NCI-H2196 treated with DMSO at 0.1 percent for 48 hours (cell line): ENCODE measurements around the gene UCMA.

Experiments
- DNase-seq: peaks from one replicate; lab custom pipeline; 2025; ENCODE audit not compliant: unreplicated experiment; lab: John Stamatoyannopoulos, UW

UCMA gene

GRCh38 chr10:13189961-13190360, 44.2 kb downstream of the UCMA start:
- no peak for DNase-seq

DNA sequence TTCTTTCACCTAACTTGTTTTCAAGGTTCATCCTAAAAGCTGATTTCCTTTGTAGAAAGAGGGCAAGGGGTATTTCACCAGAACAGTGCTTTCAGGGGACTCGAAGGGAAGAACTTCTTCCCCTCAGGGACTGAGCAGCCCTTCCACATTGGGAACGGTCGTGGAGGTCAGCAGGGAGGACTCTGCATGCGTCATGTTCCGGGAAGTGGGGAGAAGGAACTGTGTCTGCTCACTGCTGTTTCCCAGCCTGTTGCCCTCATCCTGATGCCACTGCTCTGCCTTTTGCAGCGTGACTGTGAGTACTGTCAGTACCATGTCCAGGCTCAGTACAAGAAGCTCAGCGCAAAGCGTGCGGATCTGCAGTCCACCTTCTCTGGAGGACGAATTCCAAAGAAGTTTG, 45.6 kb downstream of the UCMA start:
- DNase-seq = no peak

- DNase-seq = no peak
Observed at GRCh38 chr10:13187135-13187534, 47.0 kb downstream of the UCMA start.

- DNase-seq = peak; percentile 58
Observed at GRCh38 chr10:13184730-13185514, 49.3 kb downstream of the UCMA start.

- no peak for DNase-seq
Observed at GRCh38 chr10:13184276-13184675, 49.9 kb downstream of the UCMA start.

- no peak for DNase-seq
Observed at GRCh38 chr10:13183625-13184024, 50.5 kb downstream of the UCMA start.

- no peak for DNase-seq
Observed at GRCh38 chr10:13182424-13182823, 51.8 kb downstream of the UCMA start.

- no peak for DNase-seq
Observed at GRCh38 chr10:13180788-13181187, 53.4 kb downstream of the UCMA start.

- DNase-seq = no peak
Observed at GRCh38 chr10:13173616-13174015, 60.6 kb downstream of the UCMA start.
